ENCODE data around the gene NCKAP5. TPM values are rescaled to one million over a fixed set of nuclear protein-coding genes. Genes with fewer than 3 reads are reported as not detected.

NCKAP5 gene
- total RNA-seq, 3 donors from 2014 or later = 1.9 to 6.3 (median 2.3) TPM

GRCh38 chr2:133569286-133569830 lies 1.1 kb upstream of the NCKAP5 start:
- intact Hi-C loops (cut with DNase I, micrococcal nuclease) = no loop called here
- peaks cover 4% of the 10 kb centered on the region for H3K4me1 ChIP-seq (ENCODE audit: low read depth)
- H3K4me3 ChIP-seq = no peak overlapping the region
- no peaks in the 10 kb centered on the region for H3K9me3 ChIP-seq
- no peaks in the 10 kb centered on the region for H3K36me3 ChIP-seq (ENCODE audit: low read depth)
- ATAC-seq = no peak
- DNase-seq = no peak
- TF ChIP-seq CTCF (IDR thresholded peaks at IDR 0.05) = no peak

- no peaks in the 10 kb centered on the region for H3K36me3 ChIP-seq (ENCODE audit: low read depth)
- DNase-seq = no peak
- H3K4me1 ChIP-seq (ENCODE audit: low read depth) = peaks cover 4% of the 10 kb centered on the region
- peak; percentile 42 for ATAC-seq
- TF ChIP-seq CTCF (IDR thresholded peaks at IDR 0.05) = no peak
- no peaks in the 10 kb centered on the region for H3K9me3 ChIP-seq
- intact Hi-C loops (cut with DNase I, micrococcal nuclease) = no loop called here
- H3K4me3 ChIP-seq = no peak overlapping the region
These were observed 335 bp upstream of the NCKAP5 start for GRCh38 chr2:133568598-133568997.

- intact Hi-C loops (cut with DNase I, micrococcal nuclease) = no loop called here
- no peaks in the 10 kb centered on the region for H3K36me3 ChIP-seq (ENCODE audit: low read depth)
- ATAC-seq = no peak
- TF ChIP-seq CTCF (IDR thresholded peaks at IDR 0.05) = no peak
- H3K9me3 ChIP-seq = no peaks in the 10 kb centered on the region
- no peaks in the 10 kb centered on the region for H3K4me1 ChIP-seq (ENCODE audit: low read depth)
- no peak overlapping the region for H3K4me3 ChIP-seq
- no peak for DNase-seq
These were observed 5.7 kb downstream of the NCKAP5 start for GRCh38 chr2:133562558-133562957.

GRCh38 chr2:133561045-133561852 lies 7.0 kb downstream of the NCKAP5 start:
- Histone ChIP-seq H3K4me1 (ENCODE audit: low read depth) (no peaks in the 10 kb centered on the region), H3K36me3 (ENCODE audit: low read depth) (no peaks in the 10 kb centered on the region), H3K4me3 (no peak overlapping the region), H3K9me3 (no peaks in the 10 kb centered on the region)
- ATAC-seq (peak; percentile 67), DNase-seq (peak in 1 of 3 donors; percentile 57)
- intact Hi-C loops (cut with DNase I, micrococcal nuclease) = no loop called here
- TF ChIP-seq CTCF (IDR thresholded peaks at IDR 0.05) = peak; percentile 42

GRCh38 chr2:133557614-133558013 lies 10.6 kb downstream of the NCKAP5 start:
- intact Hi-C loops (cut with DNase I, micrococcal nuclease) = no loop called here
- TF ChIP-seq CTCF (IDR thresholded peaks at IDR 0.05) = no peak

More at GRCh38 chr2:133557614-133558013, 10.6 kb downstream of the NCKAP5 start:
- Histone ChIP-seq H3K9me3 (no peaks in the 10 kb centered on the region), H3K4me3 (no peak overlapping the region), H3K4me1 (ENCODE audit: low read depth) (no peaks in the 10 kb centered on the region), H3K36me3 (ENCODE audit: low read depth) (no peaks in the 10 kb centered on the region)
- ATAC-seq (no peak), DNase-seq (no peak)
